ENCODE results near the gene TMEM231. TPM values are rescaled to one million over a fixed set of nuclear protein-coding genes. Genes with fewer than 3 reads are reported as not detected.

The TMEM231 gene
- total RNA-seq, 4 donors from 2014 or later, result 0.76 to 2.3 (median 1.7) TPM

- intact Hi-C loops (cut with DNase I; ENCODE audit: low total_unique reads) (loop anchor here (5.0 kb wide), 1 partner anchor 33 kb away; no protein-coding TSS in a partner anchor), in situ Hi-C loops (cut with MboI; ENCODE audit: low sequenced_read_pairs in 4 of 4) (no loop called here)
- Histone ChIP-seq H3K36me3 (peaks cover 0 to 11% of the 10 kb centered on the region in 2 donors), H3K27me3 (no peaks in the 10 kb centered on the region), H3K9me3 (no peaks in the 10 kb centered on the region), H3K4me1 (peaks cover 0 to 1% of the 10 kb centered on the region in 2 donors), H3K4me3 (no peak overlapping the region), H3K27ac (no peak overlapping the region)
- TF ChIP-seq POLR2A (IDR thresholded peaks at IDR 0.05) (no peak), CTCF (IDR thresholded peaks at IDR 0.05 in 4 of 5, conservative IDR thresholded peaks at IDR 0.05 in 1 of 5) (no peak)
- ATAC-seq (no peak), DNase-seq (no peak)
These were observed 28.1 kb upstream of the TMEM231 start for GRCh38 chr16:75584108-75584507.

DNA sequence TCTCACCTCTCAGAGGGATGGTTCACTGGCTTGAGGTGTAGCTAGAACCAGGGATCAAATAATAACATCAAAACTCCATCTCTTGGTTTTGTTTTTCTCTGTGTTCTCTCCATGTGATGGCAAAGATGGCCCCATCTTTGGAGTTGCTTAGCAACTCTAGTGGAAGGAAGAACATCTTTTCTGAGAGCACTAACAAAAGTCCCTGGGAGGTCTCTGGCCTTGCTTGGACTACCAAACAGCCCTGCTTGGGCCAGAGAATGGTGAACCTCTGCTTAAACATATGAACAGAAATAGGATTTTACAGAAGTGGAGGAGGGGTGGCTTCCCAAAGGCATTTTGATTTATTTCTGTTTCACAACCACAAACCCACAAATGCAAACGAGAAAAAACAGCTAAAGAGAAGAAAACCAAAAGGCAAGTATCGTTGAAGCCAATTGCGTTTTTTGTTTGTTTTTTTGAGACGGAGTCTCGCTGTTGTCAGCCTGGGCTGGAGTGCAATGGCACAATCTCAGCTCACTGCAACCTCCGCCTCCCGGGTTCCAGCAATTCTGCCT, 23.3 kb upstream of the TMEM231 start:
- TF ChIP-seq CTCF (IDR thresholded peaks at IDR 0.05 in 4 of 5, conservative IDR thresholded peaks at IDR 0.05 in 1 of 5), result no peak
- no peak for TF ChIP-seq POLR2A (IDR thresholded peaks at IDR 0.05)
- no peaks in the 10 kb centered on the region for H3K27me3 ChIP-seq
- no peak overlapping the region for H3K4me3 ChIP-seq
- no peaks in the 10 kb centered on the region for H3K9me3 ChIP-seq
- DNase-seq (no peak), ATAC-seq (no peak)
- peaks cover 0 to 56% of the 10 kb centered on the region in 2 donors for H3K36me3 ChIP-seq
- intact Hi-C loops (cut with DNase I; ENCODE audit: low total_unique reads) (no loop called here), in situ Hi-C loops (cut with MboI; ENCODE audit: low sequenced_read_pairs in 4 of 4) (no loop called here)
- H3K4me1 ChIP-seq, result no peaks in the 10 kb centered on the region
- H3K27ac ChIP-seq, result no peak overlapping the region

- Histone ChIP-seq H3K4me1 (no peaks in the 10 kb centered on the region), H3K9me3 (no peaks in the 10 kb centered on the region), H3K36me3 (peaks cover 0 to 62% of the 10 kb centered on the region in 2 donors), H3K27ac (no peak overlapping the region), H3K27me3 (no peaks in the 10 kb centered on the region), H3K4me3 (no peak overlapping the region)
- intact Hi-C loops (cut with DNase I; ENCODE audit: low total_unique reads), result no loop called here
- no peak for TF ChIP-seq POLR2A (IDR thresholded peaks at IDR 0.05)
- TF ChIP-seq CTCF (IDR thresholded peaks at IDR 0.05 in 4 of 5, conservative IDR thresholded peaks at IDR 0.05 in 1 of 5), result no peak
- DNase-seq (no peak), ATAC-seq (no peak)
- in situ Hi-C loops (cut with MboI; ENCODE audit: low sequenced_read_pairs in 4 of 4), result no loop called here
These were observed 22.7 kb upstream of the TMEM231 start for GRCh38 chr16:75578725-75579124.

- intact Hi-C loops (cut with DNase I; ENCODE audit: low total_unique reads), result no loop called here
- in situ Hi-C loops (cut with MboI; ENCODE audit: low sequenced_read_pairs in 4 of 4), result no loop called here
- no peak for TF ChIP-seq POLR2A (IDR thresholded peaks at IDR 0.05)
- TF ChIP-seq CTCF (IDR thresholded peaks at IDR 0.05 in 4 of 5, conservative IDR thresholded peaks at IDR 0.05 in 1 of 5), result no peak
- no peaks in the 10 kb centered on the region for H3K27me3 ChIP-seq
- peaks cover 0 to under 1% of the 10 kb centered on the region in 2 donors for H3K4me1 ChIP-seq
- H3K4me3 ChIP-seq, result no peak overlapping the region
- DNase-seq, result no peak
- no peak for ATAC-seq
- H3K9me3 ChIP-seq, result no peaks in the 10 kb centered on the region
- peaks cover 0 to 67% of the 10 kb centered on the region in 2 donors for H3K36me3 ChIP-seq
- no peak overlapping the region for H3K27ac ChIP-seq
These were observed 22.2 kb upstream of the TMEM231 start for GRCh38 chr16:75578212-75578611.

- H3K27ac ChIP-seq, result no peak overlapping the region
- H3K27me3 ChIP-seq, result no peaks in the 10 kb centered on the region
- no peak for ATAC-seq
- H3K4me1 ChIP-seq, result peaks cover 0 to 3% of the 10 kb centered on the region in 2 donors
- peaks cover 0 to 79% of the 10 kb centered on the region in 2 donors for H3K36me3 ChIP-seq
- intact Hi-C loops (cut with DNase I; ENCODE audit: low total_unique reads) (no loop called here), in situ Hi-C loops (cut with MboI; ENCODE audit: low sequenced_read_pairs in 4 of 4) (no loop called here)
- DNase-seq, result no peak
- no peaks in the 10 kb centered on the region for H3K9me3 ChIP-seq
- H3K4me3 ChIP-seq, result no peak overlapping the region
- TF ChIP-seq POLR2A (IDR thresholded peaks at IDR 0.05) (no peak), CTCF (IDR thresholded peaks at IDR 0.05 in 4 of 5, conservative IDR thresholded peaks at IDR 0.05 in 1 of 5) (no peak)
These were observed 20.3 kb upstream of the TMEM231 start for GRCh38 chr16:75576384-75576811.
